Measurements from ENCODE around the gene INAFM2. TPM values are rescaled to one million over a fixed set of nuclear protein-coding genes. Genes with fewer than 3 reads are reported as not detected.

INAFM2 gene
- total and polyA plus RNA-seq, 10 of the 15 experiments (the other 5 are each of a cell fraction or from before 2014, with no cell fraction given): 0.75 to 8.1 (median 3.9) TPM

- TF ChIP-seq SMC3 (IDR thresholded peaks at IDR 0.05; ENCODE audit: borderline replicate concordance, low read length) (no peak), MEF2A (IDR thresholded peaks at IDR 0.05; ENCODE audit: insufficient read depth, low read depth, low read length) (no peak), RELB (IDR thresholded peaks at IDR 0.05; ENCODE audit: low read depth) (no peak), ASH2L (IDR thresholded peaks at IDR 0.05; ENCODE audit: borderline replicate concordance, low read depth) (no peak), MEF2B (IDR thresholded peaks at IDR 0.05; ENCODE audit: partially characterized antibody, poor library complexity, severe bottlenecking) (no peak), ZNF687 (IDR thresholded peaks at IDR 0.05) (no peak), NRF1 (conservative IDR thresholded peaks at IDR 0.05; ENCODE audit: low read depth, low read length) (no peak), MTA3 (IDR thresholded peaks at IDR 0.05; ENCODE audit: borderline replicate concordance, low read length) (no peak)
- TF ChIP-seq, protein P1, sequence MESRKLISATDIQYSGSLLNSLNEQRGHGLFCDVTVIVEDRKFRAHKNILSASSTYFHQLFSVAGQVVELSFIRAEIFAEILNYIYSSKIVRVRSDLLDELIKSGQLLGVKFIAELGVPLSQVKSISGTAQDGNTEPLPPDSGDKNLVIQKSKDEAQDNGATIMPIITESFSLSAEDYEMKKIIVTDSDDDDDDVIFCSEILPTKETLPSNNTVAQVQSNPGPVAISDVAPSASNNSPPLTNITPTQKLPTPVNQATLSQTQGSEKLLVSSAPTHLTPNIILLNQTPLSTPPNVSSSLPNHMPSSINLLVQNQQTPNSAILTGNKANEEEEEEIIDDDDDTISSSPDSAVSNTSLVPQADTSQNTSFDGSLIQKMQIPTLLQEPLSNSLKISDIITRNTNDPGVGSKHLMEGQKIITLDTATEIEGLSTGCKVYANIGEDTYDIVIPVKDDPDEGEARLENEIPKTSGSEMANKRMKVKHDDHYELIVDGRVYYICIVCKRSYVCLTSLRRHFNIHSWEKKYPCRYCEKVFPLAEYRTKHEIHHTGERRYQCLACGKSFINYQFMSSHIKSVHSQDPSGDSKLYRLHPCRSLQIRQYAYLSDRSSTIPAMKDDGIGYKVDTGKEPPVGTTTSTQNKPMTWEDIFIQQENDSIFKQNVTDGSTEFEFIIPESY (IDR thresholded peaks at IDR 0.05): no peak
- RAD21 ChIA-PET (ENCODE audit: unreplicated experiment): no interaction called here
- intact Hi-C loops (cut with micrococcal nuclease; ENCODE audit: unreplicated experiment): no loop called here
- CTCF ChIA-PET: no interaction called here
- no peak overlapping the region for H3K4me3 ChIP-seq
- WGBS (ENCODE audit: insufficient coverage, insufficient replicate concordance, low lambda C conversion rate, missing lambda C conversion rate): 66% methylated on average over 10 of the region's 10 CpGs
- SMC1A ChIA-PET (ENCODE audit: uncharacterized antibody, unreplicated experiment): interaction anchor here (0.5 kb wide), 1 partner anchor 20 kb away, joined by 3 read pairs; no protein-coding TSS in a partner anchor
- no peak for DNase-seq (ENCODE audit: low read depth, low spot score)
- H2AFZ ChIP-seq (ENCODE audit: control insufficient read depth, low read depth, low read length): no peak overlapping the region
- H3K27me3 ChIP-seq (replicated peaks in 1 of 2; ENCODE audit: control insufficient read depth in 2 of 2, insufficient read depth in 2 of 2, low read length in 1 of 2): no peaks in the 10 kb centered on the region; a peak in 2 of 4 replicates
- no peaks in the 10 kb centered on the region for H3K4me1 ChIP-seq (ENCODE audit: control insufficient read depth, insufficient read depth, low read length)
- H3K79me2 ChIP-seq (ENCODE audit: control insufficient read depth, insufficient read depth, low read length): no peaks in the 10 kb centered on the region
- no peaks in the 10 kb centered on the region for H4K20me1 ChIP-seq (ENCODE audit: control insufficient read depth, insufficient read depth)
- H3K9ac ChIP-seq (ENCODE audit: control insufficient read depth, insufficient read depth, low read length): no peak overlapping the region
- in situ Hi-C loops (cut with MboI): no loop called here
- H3K4me2 ChIP-seq (ENCODE audit: control insufficient read depth, insufficient read depth): no peak overlapping the region
- no peak for FAIRE-seq
- POLR2A ChIA-PET: no interaction called here
- H3K9me3 ChIP-seq (replicated peaks; ENCODE audit: control insufficient read depth, insufficient read depth, low read length): no peaks in the 10 kb centered on the region; the same call in 2 of the 3 replicates
- ATAC-seq: no peak
- BruUV-seq (replicated peaks): no TSS peak
- no peaks in the 10 kb centered on the region for H3K36me3 ChIP-seq (ENCODE audit: control insufficient read depth in 2 of 2, insufficient read depth in 2 of 2, low read length in 1 of 2)
- H3K27ac ChIP-seq (ENCODE audit: control insufficient read depth, insufficient read depth): no peak overlapping the region
Observed at GRCh38 chr15:40297356-40297755, 26.1 kb upstream of the INAFM2 start.
